Measurements from ENCODE around the gene PEAK3. TPM values are rescaled to one million over a fixed set of nuclear protein-coding genes. Genes with fewer than 3 reads are reported as not detected.

Gene PEAK3
- total RNA-seq, 2 donors from 2014 or later: 1.5 to 1.9 TPM

GRCh38 chr19:2296141-2296540, 14.2 kb upstream of the PEAK3 start:
- Histone ChIP-seq H3K27me3 (peaks cover 0 to 10% of the 10 kb centered on the region in 2 donors), H3K27ac (no peak overlapping the region), H3K4me3 (no peak overlapping the region), H3K9me3 (no peaks in the 10 kb centered on the region), H3K4me1 (peaks cover 0 to 22% of the 10 kb centered on the region in 2 donors), H3K36me3 (no peaks in the 10 kb centered on the region)
- DNase-seq (ENCODE audit: low spot score): no peak
- no peak for TF ChIP-seq CTCF (IDR thresholded peaks at IDR 0.05)

GRCh38 chr19:2294687-2295335, 12.8 kb upstream of the PEAK3 start:
- no peak for TF ChIP-seq CTCF (IDR thresholded peaks at IDR 0.05)
- DNase-seq (ENCODE audit: low spot score): no peak
- no peaks in the 10 kb centered on the region for H3K36me3 ChIP-seq
- no peaks in the 10 kb centered on the region for H3K9me3 ChIP-seq
- H3K27ac ChIP-seq: peak overlapping the region; percentile 31 to 38
- H3K27me3 ChIP-seq: peaks cover 2 to 22% of the 10 kb centered on the region in 2 donors
- peak overlapping the region in 1 of 2 donors; percentile 26 for H3K4me3 ChIP-seq
- H3K4me1 ChIP-seq: peaks cover 0 to 35% of the 10 kb centered on the region in 2 donors

GRCh38 chr19:2291185-2291751, 9.3 kb upstream of the PEAK3 start:
- H3K27me3 ChIP-seq: peaks cover 10 to 28% of the 10 kb centered on the region in 2 donors
- no peak for DNase-seq (ENCODE audit: low spot score)

GRCh38 chr19:2290441-2291184, 8.6 kb upstream of the PEAK3 start:
- Histone ChIP-seq H3K27me3 (peaks cover 10 to 28% of the 10 kb centered on the region in 2 donors), H3K4me1 (peaks cover 0 to 40% of the 10 kb centered on the region in 2 donors)
- no peak for DNase-seq (ENCODE audit: low spot score)

More at GRCh38 chr19:2291185-2291751, 9.3 kb upstream of the PEAK3 start:
- peak overlapping the region in 1 of 2 donors; percentile 44 for H3K4me3 ChIP-seq
- TF ChIP-seq CTCF (IDR thresholded peaks at IDR 0.05): no peak
- H3K9me3 ChIP-seq: no peaks in the 10 kb centered on the region
- no peak overlapping the region for H3K27ac ChIP-seq
- no peaks in the 10 kb centered on the region for H3K36me3 ChIP-seq
- peaks cover 0 to 40% of the 10 kb centered on the region in 2 donors for H3K4me1 ChIP-seq

More at GRCh38 chr19:2290441-2291184, 8.6 kb upstream of the PEAK3 start:
- no peak overlapping the region for H3K27ac ChIP-seq
- no peak for TF ChIP-seq CTCF (IDR thresholded peaks at IDR 0.05)
- H3K36me3 ChIP-seq: no peaks in the 10 kb centered on the region
- no peaks in the 10 kb centered on the region for H3K9me3 ChIP-seq
- H3K4me3 ChIP-seq: peak overlapping the region; percentile 21 to 44

All from right atrium auricular region (tissue), 2 donors.